Central memory CD8-positive, alpha-beta T cell (primary cell): ENCODE measurements around the gene ZNF778.
A peak's percentile ranks its signal among the peaks of the same experiment; 100 is the strongest.

Experiments used
- ATAC-seq: fragments of 150-1000 bp; cut with Tn5 transposase; replicated peaks from 2 replicates; pipeline ENCODE4 v1.10.0; 2022; ENCODE audit warnings: mild to moderate bottlenecking, moderate FRiP score, moderate number of reproducible peaks; ENCODE audit not compliant: poor library complexity, severe bottlenecking; ENCODE audit errors: extremely low read depth
- DNase-seq, 2 donors: peaks; one replicate each; pipeline ENCODE4 v3.0.0; 2021; ENCODE audit warnings: low spot score in 2 of 2
- H3K27ac Mint-ChIP-seq: one replicate; pipeline ENCODE4 v1.8.0; 2022; ENCODE audit warnings: low read depth, mild to moderate bottlenecking, moderate library complexity, mixed read lengths
- H3K27me3 Mint-ChIP-seq: one replicate; pipeline ENCODE4 v1.8.0; 2022; ENCODE audit warnings: mixed read lengths
- H3K36me3 Mint-ChIP-seq: one replicate; pipeline ENCODE4 v1.8.0; 2022; ENCODE audit warnings: mild to moderate bottlenecking, moderate library complexity, mixed read lengths; ENCODE audit not compliant: insufficient read depth
- H3K4me1 Mint-ChIP-seq: one replicate; pipeline ENCODE4 v1.8.0; 2022; ENCODE audit warnings: mixed read lengths
- H3K4me3 Mint-ChIP-seq: one replicate; pipeline ENCODE4 v1.8.0; 2022; ENCODE audit warnings: mild to moderate bottlenecking, moderate library complexity, mixed read lengths
- H3K9me3 Mint-ChIP-seq: one replicate; pipeline ENCODE4 v1.8.0; 2022; ENCODE audit warnings: mixed read lengths

The ZNF778 gene

GRCh38 chr16:89192956-89193575 lies 24.4 kb upstream of the ZNF778 start:
- Mint-ChIP-seq H3K4me3 (no peak overlapping the region), H3K27me3 (peaks cover 11% of the 10 kb centered on the region), H3K36me3 (peaks cover 12% of the 10 kb centered on the region), H3K27ac (no peak overlapping the region), H3K4me1 (no peaks in the 10 kb centered on the region), H3K9me3 (no peaks in the 10 kb centered on the region)
- ATAC-seq (peak; percentile 27), DNase-seq (no peak)

GRCh38 chr16:89193576-89194293 lies 23.8 kb upstream of the ZNF778 start:
- Mint-ChIP-seq H3K9me3 (no peaks in the 10 kb centered on the region), H3K27me3 (peaks cover 13% of the 10 kb centered on the region), H3K4me3 (no peak overlapping the region), H3K27ac (no peak overlapping the region), H3K36me3 (peaks cover 12% of the 10 kb centered on the region), H3K4me1 (no peaks in the 10 kb centered on the region)
- DNase-seq, result no peak
- no peak for ATAC-seq

- H3K27me3 Mint-ChIP-seq, result peaks cover 14% of the 10 kb centered on the region
- H3K4me3 Mint-ChIP-seq, result no peak overlapping the region
- DNase-seq (no peak), ATAC-seq (no peak)
- H3K9me3 Mint-ChIP-seq, result no peaks in the 10 kb centered on the region
- H3K36me3 Mint-ChIP-seq, result peaks cover 8% of the 10 kb centered on the region
- H3K4me1 Mint-ChIP-seq, result no peaks in the 10 kb centered on the region
- no peak overlapping the region for H3K27ac Mint-ChIP-seq
These were observed 22.9 kb upstream of the ZNF778 start for GRCh38 chr16:89194340-89195311.

GRCh38 chr16:89195521-89196171 lies 21.9 kb upstream of the ZNF778 start:
- Mint-ChIP-seq H3K27ac (no peak overlapping the region), H3K4me1 (no peaks in the 10 kb centered on the region), H3K4me3 (no peak overlapping the region), H3K36me3 (peaks cover 9% of the 10 kb centered on the region), H3K9me3 (no peaks in the 10 kb centered on the region), H3K27me3 (peaks cover 23% of the 10 kb centered on the region)
- ATAC-seq (no peak), DNase-seq (no peak)

- Mint-ChIP-seq H3K4me1 (no peaks in the 10 kb centered on the region), H3K27me3 (peaks cover 23% of the 10 kb centered on the region), H3K4me3 (no peak overlapping the region), H3K9me3 (no peaks in the 10 kb centered on the region), H3K27ac (no peak overlapping the region), H3K36me3 (peaks cover 9% of the 10 kb centered on the region)
- ATAC-seq, result no peak
- no peak for DNase-seq
These were observed 20.4 kb upstream of the ZNF778 start for GRCh38 chr16:89197033-89197632.

GRCh38 chr16:89197633-89198416 lies 19.7 kb upstream of the ZNF778 start:
- no peak overlapping the region for H3K4me3 Mint-ChIP-seq
- ATAC-seq (no peak), DNase-seq (no peak)
- H3K9me3 Mint-ChIP-seq, result no peaks in the 10 kb centered on the region
- H3K36me3 Mint-ChIP-seq, result peaks cover 10% of the 10 kb centered on the region
- no peak overlapping the region for H3K27ac Mint-ChIP-seq
- peaks cover 28% of the 10 kb centered on the region for H3K27me3 Mint-ChIP-seq
- peaks cover 4% of the 10 kb centered on the region for H3K4me1 Mint-ChIP-seq

GRCh38 chr16:89198417-89199240 lies 18.9 kb upstream of the ZNF778 start:
- Mint-ChIP-seq H3K36me3 (peaks cover 10% of the 10 kb centered on the region), H3K4me1 (peaks cover 10% of the 10 kb centered on the region), H3K4me3 (no peak overlapping the region), H3K27ac (no peak overlapping the region), H3K9me3 (no peaks in the 10 kb centered on the region), H3K27me3 (peaks cover 36% of the 10 kb centered on the region)
- ATAC-seq, result no peak
- DNase-seq, result no peak

GRCh38 chr16:89199241-89200123 lies 18.0 kb upstream of the ZNF778 start:
- Mint-ChIP-seq H3K27me3 (peaks cover 45% of the 10 kb centered on the region), H3K4me3 (no peak overlapping the region), H3K9me3 (no peaks in the 10 kb centered on the region), H3K36me3 (peaks cover 8% of the 10 kb centered on the region), H3K27ac (no peak overlapping the region), H3K4me1 (peaks cover 10% of the 10 kb centered on the region)
- ATAC-seq, result no peak
- DNase-seq, result no peak

GRCh38 chr16:89200124-89200849 lies 17.2 kb upstream of the ZNF778 start, which contains the start of gene SLC22A31:
Gene SLC22A31, minus strand, starts transcription at chr16:89200537. Its CDS starts 36 bp downstream, at chr16:89200501.
- H3K27ac Mint-ChIP-seq, result no peak within 1 kb of the TSS
- peaks cover 52% of the 10 kb centered on the region for H3K27me3 Mint-ChIP-seq
- H3K4me3 Mint-ChIP-seq, result peak within 1 kb of the TSS; percentile 25
- ATAC-seq, result no peak
- H3K9me3 Mint-ChIP-seq, result no peaks in the 10 kb centered on the region
- peaks cover 8% of the 10 kb centered on the region for H3K36me3 Mint-ChIP-seq
- DNase-seq, result no peak
- peaks cover 10% of the 10 kb centered on the region for H3K4me1 Mint-ChIP-seq
